Keratinocyte (primary cell): ENCODE data around the gene KRTAP5-10. TPM values are rescaled to one million over a fixed set of nuclear protein-coding genes. Genes with fewer than 3 reads are reported as not detected.

Experiments used
- DNase-seq: peaks from one replicate; pipeline ENCODE4 v3.0.0-alpha.2; 2011; ENCODE audit warnings: low read depth, missing footprints, low spot score
- FAIRE-seq: peaks from 2 replicates; lab custom pipeline; 2011; peaks lifted over from hg19 to GRCh38; lab: Jason Lieb, UNC
- H2AFZ ChIP-seq: 2 replicates; pipeline ENCODE4 v1.6.0; 2012; ENCODE audit warnings: low read length, control low read depth, inconsistent platforms; ENCODE audit not compliant: control insufficient read depth
- H3K27ac ChIP-seq: 2 replicates; pipeline ENCODE4 v1.5.1; 2011; ENCODE audit warnings: low read length; ENCODE audit not compliant: control insufficient read depth, insufficient read depth
- H3K27me3 ChIP-seq: 3 replicates; pipeline ENCODE4 v1.6.0; 2011; ENCODE audit warnings: low read length; ENCODE audit not compliant: control insufficient read depth, insufficient read depth; ENCODE audit errors: extremely low read depth
- H3K36me3 ChIP-seq, 2 experiments: 2 replicates in 1 of 2; 3 replicates in 1 of 2; pipeline ENCODE4 v1.5.1; 2011; ENCODE audit warnings: low read length in 2 of 2, mild to moderate bottlenecking in 1 of 2; ENCODE audit not compliant: control insufficient read depth in 2 of 2, insufficient read depth in 2 of 2; ENCODE audit errors: extremely low read depth in 1 of 2
- H3K4me1 ChIP-seq: 3 replicates; pipeline ENCODE4 v1.5.1; 2011; ENCODE audit warnings: low read length; ENCODE audit not compliant: control insufficient read depth, insufficient read depth; ENCODE audit errors: extremely low read depth
- H3K4me2 ChIP-seq: 3 replicates; pipeline ENCODE4 v1.6.0; 2011; ENCODE audit warnings: low read depth, low read length; ENCODE audit not compliant: control insufficient read depth, insufficient read depth; ENCODE audit errors: extremely low read depth
- H3K4me3 ChIP-seq, 3 experiments: fragments of 200-600 bp in 1 of 3; sonication (generic) in 1 of 3; 2 replicates in 2 of 3; 3 replicates in 1 of 3; pipeline ENCODE4 v1.5.1; 2011 to 2016; ENCODE audit warnings: low read length in 3 of 3, mild to moderate bottlenecking in 3 of 3, control low read depth in 2 of 3, inconsistent platforms in 1 of 3, low read depth in 1 of 3, mixed read lengths in 1 of 3, mixed run types in 1 of 3, moderate library complexity in 1 of 3; ENCODE audit not compliant: control insufficient read depth in 2 of 3, insufficient read depth in 2 of 3; ENCODE audit errors: extremely low read depth in 1 of 3
- H3K79me2 ChIP-seq: 2 replicates; pipeline ENCODE4 v1.6.0; 2012; ENCODE audit warnings: low read length; ENCODE audit not compliant: control insufficient read depth, insufficient read depth
- H3K9ac ChIP-seq: 3 replicates; pipeline ENCODE4 v1.6.0; 2011; ENCODE audit warnings: low read length; ENCODE audit not compliant: control insufficient read depth, insufficient read depth; ENCODE audit errors: extremely low read depth
- H3K9me1 ChIP-seq: 3 replicates; pipeline ENCODE4 v1.6.0; 2011; ENCODE audit warnings: low read length; ENCODE audit not compliant: control insufficient read depth, insufficient read depth; ENCODE audit errors: extremely low read depth
- H3K9me3 ChIP-seq: 2 replicates; pipeline ENCODE4 v1.5.1; 2012; ENCODE audit warnings: low read depth, low read length; ENCODE audit not compliant: control insufficient read depth
- H4K20me1 ChIP-seq: 3 replicates; pipeline ENCODE4 v1.6.0; 2011; ENCODE audit warnings: low read length; ENCODE audit not compliant: control insufficient read depth, insufficient read depth; ENCODE audit errors: extremely low read depth
- CTCF ChIP-seq, 3 experiments: IDR thresholded peaks in 1 of 3; conservative IDR thresholded peaks in 1 of 3; optimal IDR thresholded peaks in 1 of 3; 2 replicates in 2 of 3; 3 replicates in 1 of 3; pipeline versions ENCODE3 to v1.5.1; 2011; ENCODE audit warnings: low read length in 3 of 3, mild to moderate bottlenecking in 3 of 3, moderate library complexity in 2 of 3, control low read depth in 1 of 3, inconsistent platforms in 1 of 3; ENCODE audit not compliant: insufficient read depth in 2 of 3; ENCODE audit errors: extremely low read depth in 1 of 3
- EZH2 ChIP-seq: IDR thresholded peaks from one replicate; pipeline ENCODE4 v1.6.1; 2012; ENCODE audit warnings: inconsistent platforms, mild to moderate bottlenecking, low read length, moderate library complexity
- dilution Hi-C: fragments of 300-500 bp; cut with MboI; formaldehyde crosslinking; loops from one replicate; pipeline ENCODE4 v1.7.0; 2020; ENCODE audit warnings: low sequenced_read_pairs; ENCODE audit not compliant: extremely low pct_ligation_motif_present
- polyA plus RNA-seq, 5 experiments: library from polyadenylated mRNA; depleted of rRNA in 3 of 5; stranded (reverse) in 3 of 5; stranded (forward) in 1 of 5; unstranded in 1 of 5; fragments of >200 nt; gene quantifications; 1 replicate in 1 of 5; 2 replicates in 3 of 5; 3 replicates in 1 of 5; pipeline versions ENCODE4 v1.2.1 to v1.2.3, GENCODE V29; 2011 to 2012; ENCODE audit warnings: missing spikeins in 2 of 5, low read depth in 1 of 5, low replicate concordance in 1 of 5

KRTAP5-10 gene
- polyA plus RNA-seq, 1 donor (not counting 4 experiments of a cell fraction or from before 2014, with no cell fraction given), result not detected

- TF ChIP-seq CTCF (optimal IDR thresholded peaks at IDR 0.05 in 1 of 3, IDR thresholded peaks at IDR 0.05 in 1 of 3, conservative IDR thresholded peaks at IDR 0.05 in 1 of 3; ENCODE audit: extremely low read depth in 1 of 3, insufficient read depth in 2 of 3, low read length in 3 of 3) (no peak), EZH2 (no peak)
Measured at GRCh38 chr11:71572811-71573210, 7.4 kb downstream of the KRTAP5-10 start.

GRCh38 chr11:71574418-71574817, 9.1 kb downstream of the KRTAP5-10 start:
- DNase-seq (no peak), FAIRE-seq (no peak)
- Histone ChIP-seq H3K4me3 (no peak overlapping the region), H3K4me2 (no peak overlapping the region), H3K36me3 (no peaks in the 10 kb centered on the region), H4K20me1 (no peaks in the 10 kb centered on the region), H3K27ac (no peak overlapping the region), H3K9ac (no peak overlapping the region), H3K79me2 (no peaks in the 10 kb centered on the region), H3K27me3 (no peaks in the 10 kb centered on the region), H2AFZ (no peak overlapping the region), H3K9me1 (no peaks in the 10 kb centered on the region), H3K4me1 (no peaks in the 10 kb centered on the region), H3K9me3 (no peaks in the 10 kb centered on the region)
- no peak for TF ChIP-seq CTCF (optimal IDR thresholded peaks at IDR 0.05 in 1 of 3, IDR thresholded peaks at IDR 0.05 in 1 of 3, conservative IDR thresholded peaks at IDR 0.05 in 1 of 3; ENCODE audit: extremely low read depth in 1 of 3, insufficient read depth in 2 of 3, low read length in 3 of 3)
- TF ChIP-seq EZH2, result no peak
- dilution Hi-C loops, result no loop called here

More at GRCh38 chr11:71572811-71573210, 7.4 kb downstream of the KRTAP5-10 start:
- H3K4me3 ChIP-seq, result no peak overlapping the region
- DNase-seq (no peak), FAIRE-seq (no peak)
- no peak overlapping the region for H2AFZ ChIP-seq
- H3K9ac ChIP-seq, result no peak overlapping the region
- H3K9me3 ChIP-seq, result no peaks in the 10 kb centered on the region
- H3K4me2 ChIP-seq, result no peak overlapping the region
- no peaks in the 10 kb centered on the region for H3K79me2 ChIP-seq
- no peaks in the 10 kb centered on the region for H3K9me1 ChIP-seq
- dilution Hi-C loops, result no loop called here
- H3K27me3 ChIP-seq, result no peaks in the 10 kb centered on the region
- H3K36me3 ChIP-seq, result no peaks in the 10 kb centered on the region
- no peak overlapping the region for H3K27ac ChIP-seq
- no peaks in the 10 kb centered on the region for H4K20me1 ChIP-seq
- H3K4me1 ChIP-seq, result no peaks in the 10 kb centered on the region
